Measurements from ENCODE around the gene STON2.
"Not testable (repeated sequence)": the region's sequence is repeated elsewhere in the genome, so short reads cannot be mapped to it uniquely, and the experiment has no call there.

GRCh38 chr14:81244431-81244830 is 155.7 kb downstream of the STON2 start:
- not testable (repeated sequence) for TF ChIP-seq CTCF (conservative IDR thresholded peaks at IDR 0.05); EZH2 (IDR thresholded peaks at IDR 0.05; ENCODE audit: low read depth)
